GM18873 (cell line): ENCODE data around the gene CMTM2.
"Not testable (repeated sequence)": the region's sequence is repeated elsewhere in the genome, so short reads cannot be mapped to it uniquely, and the experiment has no call there.

Experiments used
- ATAC-seq: cut with Tn5 transposase; IDR thresholded peaks from one replicate; pipeline ENCODE4 v1.9.1; 2021; ENCODE audit warnings: mild to moderate bottlenecking, moderate library complexity, moderate number of reproducible peaks; ENCODE audit not compliant: unreplicated experiment, low FRiP score

CMTM2 gene

DNA sequence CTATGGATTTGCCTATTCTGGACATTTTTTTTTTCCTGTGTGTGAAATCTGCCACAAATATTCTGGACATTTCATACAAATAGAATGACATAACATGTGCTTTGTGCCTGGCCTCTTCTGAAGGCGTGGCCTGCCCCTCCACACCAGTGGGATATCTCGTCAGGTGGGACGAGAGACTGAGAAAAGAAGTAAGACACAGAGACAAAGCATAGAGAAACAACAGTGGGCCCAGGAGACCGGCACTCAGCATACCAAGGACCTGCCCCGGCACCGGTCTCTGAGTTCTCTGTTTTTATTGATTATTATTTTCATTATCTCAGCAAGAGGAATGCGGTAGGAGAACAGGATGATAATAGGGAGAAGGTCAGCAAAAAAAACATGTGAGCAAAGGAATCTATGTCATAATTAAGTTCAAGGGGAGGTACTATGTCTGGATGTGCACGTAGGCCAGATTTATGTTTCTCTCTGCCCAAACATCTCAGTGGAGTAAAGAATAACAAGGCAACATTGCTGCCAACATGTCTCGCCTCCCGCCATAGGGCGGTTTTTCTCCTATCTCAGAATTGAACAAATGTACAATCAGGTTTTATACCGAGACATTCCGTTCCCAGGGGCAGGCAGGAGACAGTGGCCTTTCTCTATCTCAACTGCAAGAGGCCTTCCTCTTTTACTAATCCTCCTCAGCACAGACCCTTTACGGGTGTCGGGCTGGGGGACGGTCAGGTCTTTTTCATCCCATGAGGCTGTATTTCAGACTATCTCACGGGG is 48.5 kb downstream of the CMTM2 start:
- ATAC-seq: not testable (repeated sequence)

- ATAC-seq: no peak
These were observed 50.6 kb downstream of the CMTM2 start for GRCh38 chr16:66629856-66630255.

DNA sequence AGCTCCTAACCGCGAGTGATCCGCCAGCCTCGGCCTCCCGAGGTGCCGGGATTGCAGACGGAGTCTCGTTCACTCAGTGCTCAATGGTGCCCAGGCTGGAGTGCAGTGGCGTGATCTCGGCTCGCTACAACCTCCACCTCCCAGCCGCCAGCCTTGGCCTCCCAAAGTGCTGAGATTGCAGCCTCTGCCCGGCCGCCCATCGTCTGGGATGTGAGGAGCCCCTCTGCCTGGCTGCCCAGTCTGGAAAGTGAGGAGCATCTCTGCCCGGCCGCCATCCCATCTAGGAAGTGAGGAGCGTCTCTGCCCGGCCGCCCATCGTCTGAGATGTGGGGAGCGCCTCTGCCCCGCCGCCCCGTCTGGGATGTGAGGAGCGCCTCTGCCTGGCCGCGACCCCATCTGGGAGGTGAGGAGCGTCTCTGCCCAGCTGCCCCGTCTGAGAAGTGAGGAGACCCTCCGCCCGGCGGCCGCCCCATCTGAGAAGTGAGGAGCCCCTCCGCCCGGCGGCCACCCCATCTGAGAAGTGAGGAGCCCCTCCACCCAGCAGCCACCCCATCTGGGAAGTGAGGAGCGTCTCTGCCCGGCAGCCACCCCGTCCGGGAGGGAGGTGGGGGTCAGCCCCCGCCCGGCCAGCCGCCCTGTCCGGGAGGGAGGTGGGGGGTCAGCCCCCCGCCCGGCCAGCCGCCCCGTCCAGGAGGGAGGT is 51.4 kb downstream of the CMTM2 start:
- not testable (repeated sequence) for ATAC-seq

- not testable (repeated sequence) for ATAC-seq
These were observed 52.3 kb downstream of the CMTM2 start for GRCh38 chr16:66631558-66631957.

DNA sequence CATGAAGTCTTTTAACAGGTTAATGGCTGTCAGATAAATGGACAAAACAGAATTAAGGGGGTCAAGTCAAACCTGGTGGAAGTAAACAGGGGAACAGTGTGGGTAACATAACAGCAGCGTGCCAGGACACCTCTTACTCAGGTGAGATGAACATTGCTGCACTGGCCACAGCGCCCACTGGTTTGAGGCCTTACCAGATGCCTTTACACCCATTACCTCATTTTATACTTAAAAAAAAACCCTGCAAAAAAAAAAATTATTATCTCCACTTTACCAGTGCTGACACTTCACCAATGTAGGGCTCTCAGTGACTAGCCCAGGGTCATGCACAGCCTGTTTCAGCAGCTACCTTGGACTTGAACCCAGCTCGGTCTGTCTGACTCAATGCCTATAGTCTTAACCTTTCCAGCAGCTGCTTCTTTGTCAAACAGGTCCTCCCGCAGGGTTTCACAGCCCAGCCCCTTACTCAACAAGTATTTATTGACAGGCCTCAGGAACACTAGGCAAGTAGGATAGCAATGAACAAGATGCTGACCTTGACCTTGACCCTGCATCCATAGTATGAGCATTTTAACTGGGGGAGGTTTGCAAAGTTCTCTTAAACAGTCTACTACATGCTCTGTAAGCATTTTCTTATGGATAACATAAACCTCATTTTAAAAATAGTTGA is 55.4 kb downstream of the CMTM2 start:
- ATAC-seq: no peak

DNA sequence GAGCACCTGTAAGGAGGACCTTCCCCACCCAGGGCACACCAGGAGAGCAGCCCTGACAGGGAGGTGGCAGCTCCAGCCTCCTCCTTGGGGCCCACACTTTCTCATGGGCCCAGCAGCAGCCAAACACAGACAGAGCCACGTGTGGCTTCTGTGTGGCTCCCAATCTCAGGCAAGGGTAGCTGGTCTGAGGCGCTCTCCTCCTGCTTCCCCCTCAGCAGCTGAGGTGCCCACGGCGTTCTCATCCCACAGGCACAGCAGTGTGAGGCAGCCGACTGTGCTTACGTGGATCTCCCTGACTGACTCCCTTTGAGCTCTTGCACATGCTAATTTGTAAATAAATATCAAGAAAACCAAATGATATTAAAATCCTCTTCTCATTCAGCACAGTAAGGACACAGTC is 56.1 kb downstream of the CMTM2 start:
- no peak for ATAC-seq

GRCh38 chr16:66636199-66636598 is 56.9 kb downstream of the CMTM2 start:
- ATAC-seq: no peak

DNA sequence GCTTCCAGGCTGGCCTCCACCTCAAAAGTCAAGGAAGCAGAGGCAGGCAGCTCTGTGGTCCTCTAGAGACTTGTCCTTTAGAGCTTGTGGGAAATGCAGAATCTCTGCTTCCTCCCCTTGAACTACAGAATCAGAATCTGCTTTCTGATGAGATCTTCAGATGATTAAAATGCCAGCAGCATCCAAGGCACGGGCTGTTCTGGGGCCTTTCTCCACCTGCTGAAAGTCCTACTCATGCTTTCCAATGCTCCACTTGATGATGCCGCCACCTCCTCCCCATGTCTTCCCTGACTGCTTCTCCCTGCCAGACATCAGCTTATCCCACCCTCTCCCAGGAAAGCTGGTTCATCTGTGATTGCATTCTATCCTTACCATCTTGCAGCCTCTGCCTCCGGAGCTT is 58.5 kb downstream of the CMTM2 start:
- no peak for ATAC-seq
